Fibroblast of mammary gland (primary cell): ENCODE data around the gene BSPH1.
"Not testable (repeated sequence)": the region's sequence is repeated elsewhere in the genome, so short reads cannot be mapped to it uniquely, and the experiment has no call there.

Experiments used
- DNase-seq: peaks from one replicate; pipeline ENCODE4 v3.0.0-alpha.2; 2010; ENCODE audit warnings: low read depth
- H3K4me3 ChIP-seq: 2 replicates; pipeline ENCODE4 v1.5.1; 2011; ENCODE audit warnings: low read depth, mild to moderate bottlenecking, low read length, moderate library complexity; ENCODE audit not compliant: control insufficient read depth
- CTCF ChIP-seq: conservative IDR thresholded peaks from 2 replicates; pipeline ENCODE4 v1.5.1; 2011; ENCODE audit warnings: low read depth, low read length, inconsistent platforms; ENCODE audit not compliant: control insufficient read depth, insufficient read depth

The BSPH1 gene

GRCh38 chr19:47998800-47999199 lies 6.8 kb upstream of the BSPH1 start:
- H3K4me3 ChIP-seq: no peak overlapping the region
- no peak for DNase-seq
- TF ChIP-seq CTCF: no peak

GRCh38 chr19:47996230-47996727 lies 4.3 kb upstream of the BSPH1 start:
- DNase-seq: no peak
- TF ChIP-seq CTCF: no peak
- no peak overlapping the region for H3K4me3 ChIP-seq

GRCh38 chr19:47994209-47994802 lies 2.3 kb upstream of the BSPH1 start, which contains the start of gene ELSPBP1:
ELSPBP1 (plus strand) TSS chr19:47994632; CDS start chr19:48008668, 14,036 bp downstream.
- no peak for TF ChIP-seq CTCF
- H3K4me3 ChIP-seq: no peak within 1 kb of the TSS
- DNase-seq: no peak

- no peak for DNase-seq
- no peak overlapping the region for H3K4me3 ChIP-seq
- TF ChIP-seq CTCF: no peak
Measured at GRCh38 chr19:47991191-47991808, 670 bp downstream of the BSPH1 start.

- DNase-seq: no peak
- H3K4me3 ChIP-seq: no peak overlapping the region
- no peak for TF ChIP-seq CTCF
Measured at GRCh38 chr19:47973529-47973928, 18.4 kb downstream of the BSPH1 start.

GRCh38 chr19:47955936-47956335 lies 36.0 kb downstream of the BSPH1 start:
- not testable (repeated sequence) for H3K4me3 ChIP-seq, DNase-seq

- not testable (repeated sequence) for H3K4me3 ChIP-seq, DNase-seq
Measured at GRCh38 chr19:47952132-47952531, 39.8 kb downstream of the BSPH1 start.
